HCT116 (cell line): ENCODE data around the gene NBL1. TPM values are rescaled to one million over a fixed set of nuclear protein-coding genes. Genes with fewer than 3 reads are reported as not detected.

ENCODE experiments used
- ATAC-seq: fragments of 200-7000 bp; cut with Tn5 transposase; 2 replicates; pipeline ENCODE4 v1.9.1; 2020; ENCODE audit warnings: mild to moderate bottlenecking, moderate library complexity
- BruUV-seq: library from RNA; stranded (reverse); fragments of 400-500 nt; replicated peaks from 2 replicates; lab custom pipeline; 2021; lab: Mats Ljungman, UMichigan
- CTCF ChIA-PET: fragments of 300-600 bp; sonication (Branson Sonifier 250); formaldehyde crosslinking; loops from one replicate; lab custom pipeline; 2021; ENCODE audit warnings: antibody characterized with exemption; lab: Charles Lee
- POLR2A ChIA-PET: fragments of 300-600, 350-600 bp; sonication (Branson Sonifier 250); formaldehyde crosslinking; loops from one replicate; lab custom pipeline; 2021; ENCODE audit warnings: antibody characterized with exemption; lab: Charles Lee
- RAD21 ChIA-PET, 2 experiments: fragments of 300-600 bp; sonication (Branson Sonifier 250); formaldehyde crosslinking; loops; one replicate each; lab custom pipeline; 2023; ENCODE audit warnings: low total read pairs in 2 of 2; ENCODE audit not compliant: uncharacterized antibody in 2 of 2, unreplicated experiment in 2 of 2, low non-redundant PET in 1 of 2; lab: Charles Lee
- DNase-seq: peaks from one replicate; pipeline ENCODE4 v3.0.0-alpha.2; 2010; ENCODE audit warnings: low read depth, low spot score
- H2AFZ ChIP-seq: fragments of 200-600 bp; shearing (Covaris generic), sonication (generic); 2 replicates; pipeline ENCODE4 v1.6.1; 2017; ENCODE audit warnings: low read depth, mixed run types, mixed read lengths, antibody characterized with exemption, low read length; ENCODE audit not compliant: poor library complexity, severe bottlenecking
- H3K27ac ChIP-seq: 2 replicates; pipeline ENCODE4 v1.5.1; 2012; ENCODE audit warnings: low read depth, low read length
- H3K27me3 ChIP-seq: fragments of 200-600 bp; sonication (generic); 2 replicates; pipeline ENCODE4 v1.6.1; 2016; ENCODE audit warnings: mixed run types, low read length, mixed read lengths; ENCODE audit not compliant: insufficient read depth
- H3K36me3 ChIP-seq, 2 experiments: fragments of 200-500 bp in 1 of 2; fragments of 200-600 bp in 1 of 2; sonication (Bioruptor generic) in 1 of 2; sonication (generic) in 1 of 2; 2 replicates each; pipeline versions ENCODE4 v1.5.1 to v1.6.1; 2014 to 2016; ENCODE audit warnings: low read length in 2 of 2, inconsistent platforms in 1 of 2, mixed read lengths in 1 of 2, mixed run types in 1 of 2; ENCODE audit not compliant: insufficient read depth in 2 of 2, control insufficient read depth in 1 of 2
- H3K4me1 ChIP-seq, 2 experiments: fragments of 200-600 bp in 1 of 2; sonication (generic) in 1 of 2; 2 replicates each; pipeline versions ENCODE4 v1.5.1 to v1.6.1; 2012 to 2017; ENCODE audit warnings: low read length in 2 of 2, inconsistent platforms in 1 of 2, mild to moderate bottlenecking in 1 of 2, mixed read lengths in 1 of 2, mixed run types in 1 of 2, moderate library complexity in 1 of 2; ENCODE audit not compliant: insufficient read depth in 2 of 2, control insufficient read depth in 1 of 2
- H3K4me2 ChIP-seq: fragments of 200-600 bp; sonication (generic); 2 replicates; pipeline ENCODE4 v1.6.1; 2017; ENCODE audit warnings: mixed run types, low read length, mixed read lengths
- H3K4me3 ChIP-seq, 2 experiments: fragments of 200-600 bp in 1 of 2; sonication (generic) in 1 of 2; replicated peaks in 1 of 2; 2 replicates each; pipeline ENCODE4 v1.5.1; 2011 to 2016; ENCODE audit warnings: low read length in 2 of 2, control low read depth in 1 of 2, low read depth in 1 of 2, mild to moderate bottlenecking in 1 of 2, mixed read lengths in 1 of 2, mixed run types in 1 of 2
- H3K79me2 ChIP-seq: fragments of 200-600 bp; sonication (generic); 2 replicates; pipeline ENCODE4 v1.6.1; 2017; ENCODE audit warnings: mild to moderate bottlenecking, mixed run types, low read length, moderate library complexity, mixed read lengths; ENCODE audit not compliant: insufficient read depth
- H3K9ac ChIP-seq: fragments of 200-600 bp; sonication (generic); 2 replicates; pipeline ENCODE4 v1.6.1; 2016; ENCODE audit warnings: low read length, mixed read lengths
- H3K9me2 ChIP-seq: fragments of 200-600 bp; sonication (generic), shearing (Covaris generic); 2 replicates; pipeline ENCODE4 v1.6.1; 2017; ENCODE audit warnings: mixed run types, mild to moderate bottlenecking, moderate library complexity; ENCODE audit not compliant: insufficient read depth
- H3K9me3 ChIP-seq, 2 experiments: fragments of 200-500 bp in 1 of 2; fragments of 200-600 bp in 1 of 2; sonication (Bioruptor generic) in 1 of 2; sonication (generic) in 1 of 2; 2 replicates each; pipeline ENCODE4 v1.6.1; 2014 to 2017; ENCODE audit warnings: low read length in 2 of 2, mixed read lengths in 2 of 2, inconsistent platforms in 1 of 2, low read depth in 1 of 2, mild to moderate bottlenecking in 1 of 2, mixed run types in 1 of 2, moderate library complexity in 1 of 2; ENCODE audit not compliant: control insufficient read depth in 1 of 2, insufficient read depth in 1 of 2
- H4K20me1 ChIP-seq: fragments of 200-600 bp; sonication (generic), shearing (Covaris generic); 2 replicates; pipeline ENCODE4 v1.6.1; 2017; ENCODE audit warnings: mixed run types, mild to moderate bottlenecking, moderate library complexity; ENCODE audit not compliant: insufficient read depth
- CBX3 ChIP-seq: IDR thresholded peaks from 2 replicates; pipeline ENCODE4 v1.6.1; 2012; ENCODE audit warnings: low read depth
- CTCF ChIP-seq, 3 experiments: fragments of 200-600 bp in 1 of 3; sonication (generic) in 1 of 3; IDR thresholded peaks in 2 of 3; conservative IDR thresholded peaks in 1 of 3; 2 replicates each; pipeline ENCODE4 v1.5.1; 2012 to 2017; ENCODE audit warnings: low read depth in 2 of 3, low read length in 2 of 3, antibody characterized with exemption in 1 of 3, borderline replicate concordance in 1 of 3, control low read depth in 1 of 3, mild to moderate bottlenecking in 1 of 3, mixed read lengths in 1 of 3, mixed run types in 1 of 3, moderate library complexity in 1 of 3; ENCODE audit not compliant: insufficient read depth in 1 of 3
- RAD21 ChIP-seq: IDR thresholded peaks from 2 replicates; pipeline ENCODE4 v1.6.1; 2012; ENCODE audit warnings: low read depth, mild to moderate bottlenecking
- REST ChIP-seq: IDR thresholded peaks from 2 replicates; pipeline ENCODE4 v1.6.1; 2012; ENCODE audit warnings: low read depth
- ZBTB33 ChIP-seq: IDR thresholded peaks from 2 replicates; pipeline ENCODE4 v1.6.1; 2011; ENCODE audit warnings: mild to moderate bottlenecking, low read length, moderate library complexity; ENCODE audit not compliant: insufficient replicate concordance; ENCODE audit errors: extremely low read depth
- intact Hi-C: fragments of 100-400 bp; cut with micrococcal nuclease; formaldehyde crosslinking; loops from 2 replicates; pipeline ENCODE4 v1.10.0; 2022
- total RNA-seq: library from RNA; stranded (reverse); gene quantifications from one replicate; pipeline ENCODE4 v1.2.1, GENCODE V29; 2021; ENCODE audit not compliant: unreplicated experiment

NBL1 gene
- total RNA-seq, 1 experiment from 2014 or later, result 75.4 TPM

GRCh38 chr1:19648239-19648638, 4.1 kb downstream of the NBL1 start:
- RAD21 ChIA-PET, result interaction anchor here (0.6 kb wide), 2 partner anchors 246 to 255 kb away, joined by 6 read pairs; no protein-coding TSS in a partner anchor

DNA sequence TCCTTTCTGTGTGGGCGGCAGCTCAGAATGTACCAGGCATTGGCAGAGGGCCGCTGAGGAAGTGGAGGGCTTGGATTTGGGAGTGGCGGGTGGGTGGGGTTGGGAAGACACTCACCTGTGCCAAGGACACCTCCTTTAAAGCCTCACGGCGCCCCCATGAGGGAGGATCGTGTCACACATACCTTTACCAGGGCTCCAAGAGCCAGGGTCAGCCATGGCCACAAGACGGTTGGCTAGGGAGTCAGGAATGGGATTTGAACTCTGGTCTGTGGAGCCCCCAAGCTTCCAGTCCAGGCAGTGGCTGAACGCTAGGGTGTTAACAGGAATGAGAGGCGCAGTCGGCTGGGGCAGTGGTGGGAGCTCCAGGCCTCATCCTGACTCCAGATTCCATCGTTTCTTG, 4.6 kb downstream of the NBL1 start:
- H3K27me3 ChIP-seq, result no peaks in the 10 kb centered on the region
- peaks cover 68% of the 10 kb centered on the region for H3K79me2 ChIP-seq
- CTCF ChIA-PET, result interaction anchor here (0.6 to 1.1 kb wide), 3 partner anchors 8 to 469 kb away, joined by 3 read pairs; partner anchors contain the start of gene HTR6
- peak overlapping the region; percentile 16; the same call in 1 of the 2 replicates for H3K4me2 ChIP-seq
- BruUV-seq, result no TSS peak
- no peak overlapping the region for H3K9ac ChIP-seq
- no peak overlapping the region for H3K4me3 ChIP-seq
- DNase-seq, result peak; percentile 57
- H3K36me3 ChIP-seq, result no peaks in the 10 kb centered on the region
- no peak overlapping the region for H2AFZ ChIP-seq
- intact Hi-C loops, result loop anchor here (5.0 kb wide), 1 partner anchor 396 kb away; the partner anchor contains the start of genes EMC1 and MRTO4
- ATAC-seq, result peak; percentile 26; the same call in 1 of the 2 replicates
- TF ChIP-seq RAD21 (peak; percentile 70), REST (no peak), CBX3 (no peak), CTCF (IDR thresholded peaks at IDR 0.05 in 2 of 3, conservative IDR thresholded peaks at IDR 0.05 in 1 of 3; ENCODE audit: borderline replicate concordance in 1 of 3, insufficient read depth in 1 of 3, low read depth in 2 of 3, low read length in 2 of 3) (peak; percentile 37 to 59 (median 48); a peak in 4 of 6 replicates)
- no peaks in the 10 kb centered on the region for H4K20me1 ChIP-seq
- POLR2A ChIA-PET, result no interaction called here
- H3K9me2 ChIP-seq, result no peaks in the 10 kb centered on the region
- RAD21 ChIA-PET, result interaction anchor here (0.6 kb wide), 2 partner anchors 247 to 256 kb away, joined by 6 read pairs; no protein-coding TSS in a partner anchor
- H3K4me1 ChIP-seq, result peaks cover 23 to 49% of the 10 kb centered on the region in 2 experiments
- H3K27ac ChIP-seq, result no peak overlapping the region
- H3K9me3 ChIP-seq, result no peaks in the 10 kb centered on the region

More at GRCh38 chr1:19648239-19648638, 4.1 kb downstream of the NBL1 start:
- no TSS peak for BruUV-seq
- POLR2A ChIA-PET, result no interaction called here
- Histone ChIP-seq H3K4me3 (no peak overlapping the region), H3K9me2 (no peaks in the 10 kb centered on the region), H3K4me2 (peak overlapping the region; percentile 16), H2AFZ (no peak overlapping the region), H3K9me3 (no peaks in the 10 kb centered on the region), H3K27ac (no peak overlapping the region), H3K79me2 (peaks cover 65% of the 10 kb centered on the region), H3K4me1 (peaks cover 28 to 49% of the 10 kb centered on the region in 2 experiments), H3K36me3 (no peaks in the 10 kb centered on the region), H4K20me1 (no peaks in the 10 kb centered on the region), H3K9ac (no peak overlapping the region), H3K27me3 (no peaks in the 10 kb centered on the region)
- no peak for DNase-seq
- intact Hi-C loops, result loop anchor here (5.0 kb wide), 1 partner anchor 396 kb away; the partner anchor contains the start of genes EMC1 and MRTO4
- CTCF ChIA-PET, result interaction anchor here (0.6 to 1.1 kb wide), 3 partner anchors 8 to 468 kb away, joined by 3 read pairs; partner anchors contain the start of gene HTR6
- no peak for TF ChIP-seq ZBTB33
- no peak for ATAC-seq
